GM12874 (cell line): ENCODE data around the gene CDH24.

ENCODE experiments used
- TF ChIP-seq, protein P1 (sequence below): IDR thresholded peaks from 2 replicates; pipeline ENCODE4 v1.5.1; 2011; ENCODE audit warnings: low read depth, mild to moderate bottlenecking, control low read depth, low read length, moderate library complexity; ENCODE audit not compliant: insufficient read depth

The CDH24 gene

DNA sequence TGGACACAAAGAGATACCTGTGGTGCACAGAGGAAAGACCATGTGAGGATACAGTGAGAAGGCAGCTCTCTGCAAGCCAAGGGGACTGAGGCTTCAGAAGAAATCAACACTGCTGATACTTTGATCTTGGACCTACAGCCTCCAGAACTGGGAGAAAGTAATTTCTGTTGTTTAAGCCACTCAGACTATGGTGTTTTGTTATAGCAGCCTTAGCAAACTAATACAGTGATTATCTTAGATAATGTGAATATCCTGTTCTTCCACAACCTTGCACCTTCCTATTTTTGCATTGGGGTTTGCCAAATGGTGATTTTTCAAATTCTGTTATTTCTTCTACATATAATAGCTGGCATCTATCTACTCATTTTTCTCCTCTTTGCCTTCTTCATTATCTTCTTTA lies 39.2 kb downstream of the CDH24 start:
- TF ChIP-seq, protein P1, sequence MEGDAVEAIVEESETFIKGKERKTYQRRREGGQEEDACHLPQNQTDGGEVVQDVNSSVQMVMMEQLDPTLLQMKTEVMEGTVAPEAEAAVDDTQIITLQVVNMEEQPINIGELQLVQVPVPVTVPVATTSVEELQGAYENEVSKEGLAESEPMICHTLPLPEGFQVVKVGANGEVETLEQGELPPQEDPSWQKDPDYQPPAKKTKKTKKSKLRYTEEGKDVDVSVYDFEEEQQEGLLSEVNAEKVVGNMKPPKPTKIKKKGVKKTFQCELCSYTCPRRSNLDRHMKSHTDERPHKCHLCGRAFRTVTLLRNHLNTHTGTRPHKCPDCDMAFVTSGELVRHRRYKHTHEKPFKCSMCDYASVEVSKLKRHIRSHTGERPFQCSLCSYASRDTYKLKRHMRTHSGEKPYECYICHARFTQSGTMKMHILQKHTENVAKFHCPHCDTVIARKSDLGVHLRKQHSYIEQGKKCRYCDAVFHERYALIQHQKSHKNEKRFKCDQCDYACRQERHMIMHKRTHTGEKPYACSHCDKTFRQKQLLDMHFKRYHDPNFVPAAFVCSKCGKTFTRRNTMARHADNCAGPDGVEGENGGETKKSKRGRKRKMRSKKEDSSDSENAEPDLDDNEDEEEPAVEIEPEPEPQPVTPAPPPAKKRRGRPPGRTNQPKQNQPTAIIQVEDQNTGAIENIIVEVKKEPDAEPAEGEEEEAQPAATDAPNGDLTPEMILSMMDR: no peak

DNA sequence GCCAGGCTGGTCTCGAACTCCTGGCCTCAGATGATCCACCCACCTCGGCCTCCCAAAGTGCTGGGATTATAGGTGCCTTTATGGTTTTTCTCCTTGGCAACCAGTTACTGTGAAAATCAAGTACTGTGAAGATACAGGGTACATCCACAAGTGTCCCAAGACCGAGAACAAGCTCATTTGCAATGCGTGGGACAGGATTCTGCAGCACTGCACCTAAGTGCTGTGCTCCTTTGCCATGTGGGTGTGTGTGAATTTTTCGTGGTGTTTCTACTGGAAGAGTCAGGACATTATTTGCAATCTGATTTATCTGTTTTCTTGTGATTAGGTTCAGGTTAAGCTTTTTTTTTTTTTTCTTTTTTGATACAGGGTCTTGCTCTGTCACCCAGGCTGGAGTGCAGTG lies 40.2 kb downstream of the CDH24 start:
- TF ChIP-seq, protein P1: no peak

GRCh38 chr14:23015618-23016017 lies 41.7 kb downstream of the CDH24 start:
- TF ChIP-seq, protein P1: no peak

DNA sequence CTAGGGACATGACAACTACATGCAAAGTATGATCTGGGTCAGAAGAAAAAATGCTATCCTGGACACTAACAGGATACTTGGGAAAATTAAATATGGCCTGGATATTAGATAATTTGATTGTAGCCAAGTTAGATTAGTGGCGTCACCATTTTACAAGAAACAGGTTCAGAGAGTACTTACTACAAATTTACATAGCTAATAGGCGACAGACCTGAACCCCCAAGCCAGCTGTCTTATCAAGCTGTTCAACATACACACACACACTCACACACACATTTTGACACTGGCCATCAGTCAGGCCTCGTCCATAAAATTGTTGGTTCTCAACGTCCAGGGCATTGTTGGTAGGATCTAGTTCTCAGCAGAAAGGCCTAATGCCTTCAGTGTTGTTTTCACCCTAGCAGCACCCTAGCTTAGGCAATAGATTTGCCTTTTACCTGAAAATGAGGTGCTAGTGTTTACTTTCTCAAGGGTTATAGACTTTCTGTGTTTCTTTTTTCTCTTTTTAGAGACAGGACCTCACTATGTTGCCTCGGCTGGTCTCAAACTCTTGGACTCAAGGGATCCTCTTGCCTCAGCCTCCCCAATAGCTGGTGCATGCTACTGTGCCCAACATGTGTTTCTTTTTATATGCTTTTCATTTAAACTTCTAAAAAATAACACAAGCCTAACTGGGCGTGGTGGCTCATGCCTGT lies 44.1 kb downstream of the CDH24 start:
- TF ChIP-seq, protein P1: no peak

DNA sequence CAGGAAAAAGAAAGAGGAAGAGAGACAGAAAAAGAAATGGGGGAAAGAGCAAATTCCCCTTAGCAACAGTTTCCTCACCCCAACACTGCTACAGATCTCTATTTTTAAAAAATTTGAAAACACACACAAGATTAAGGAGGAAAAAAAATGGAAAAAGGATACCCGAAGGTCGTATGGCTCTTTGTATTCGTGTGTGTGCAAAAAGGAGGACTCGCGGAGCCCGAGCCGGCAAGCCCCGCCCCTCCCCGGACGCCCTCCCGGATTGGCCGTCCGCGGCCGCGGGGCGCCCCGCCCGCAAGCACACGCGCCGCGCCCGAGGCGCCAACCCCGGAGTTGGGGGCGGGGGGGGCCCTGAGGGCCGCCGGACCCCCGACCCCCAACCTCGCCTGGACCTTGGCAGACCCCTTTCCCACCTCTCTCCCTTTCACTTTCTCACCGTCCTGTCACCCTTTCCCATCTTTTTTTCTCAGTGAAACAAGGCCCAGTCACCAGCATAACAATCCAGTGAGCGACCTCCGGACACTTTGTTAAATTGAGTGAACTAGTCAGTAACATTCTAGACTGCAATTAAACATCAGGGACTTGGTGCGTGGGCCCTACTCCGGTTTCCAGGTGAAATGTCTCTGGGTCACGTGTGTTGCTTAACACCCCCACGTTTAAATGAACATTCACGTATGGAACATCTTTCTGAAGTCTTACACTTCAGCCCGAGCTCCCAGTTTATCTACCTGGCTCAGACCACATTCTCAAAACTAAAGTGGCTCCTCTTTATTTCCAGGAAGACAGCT lies 47.2 kb downstream of the CDH24 start, which contains the start of gene C14orf93:
Gene C14orf93, minus strand, starts transcription at position 205 of the 788 bp plus-strand sequence. CDS start 11,120 bp downstream, outside the sequence.
- TF ChIP-seq, protein P1: no peak

- TF ChIP-seq, protein P1: no peak
Observed at GRCh38 chr14:23009483-23009938, 47.8 kb downstream of the CDH24 start.

DNA sequence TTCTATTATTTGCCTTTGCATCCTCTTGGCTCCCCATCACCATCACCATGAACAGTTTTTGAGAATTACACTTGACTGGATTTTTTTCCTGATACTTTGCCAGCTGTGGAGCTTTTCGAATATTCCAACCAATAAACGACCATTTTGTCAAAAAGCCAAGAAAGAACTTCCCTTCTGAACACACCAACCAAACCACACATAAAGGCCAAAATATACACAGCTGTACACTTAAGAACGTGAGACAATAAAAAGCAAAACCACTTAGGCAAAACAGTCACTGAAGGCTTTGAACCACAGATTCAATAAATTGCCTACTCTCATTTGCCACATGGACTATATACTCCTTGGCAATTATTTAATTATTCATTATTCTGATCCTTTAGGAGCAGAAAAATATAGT lies 48.5 kb downstream of the CDH24 start:
- TF ChIP-seq, protein P1: no peak
